ENCODE data around the gene AIRE.

DNA sequence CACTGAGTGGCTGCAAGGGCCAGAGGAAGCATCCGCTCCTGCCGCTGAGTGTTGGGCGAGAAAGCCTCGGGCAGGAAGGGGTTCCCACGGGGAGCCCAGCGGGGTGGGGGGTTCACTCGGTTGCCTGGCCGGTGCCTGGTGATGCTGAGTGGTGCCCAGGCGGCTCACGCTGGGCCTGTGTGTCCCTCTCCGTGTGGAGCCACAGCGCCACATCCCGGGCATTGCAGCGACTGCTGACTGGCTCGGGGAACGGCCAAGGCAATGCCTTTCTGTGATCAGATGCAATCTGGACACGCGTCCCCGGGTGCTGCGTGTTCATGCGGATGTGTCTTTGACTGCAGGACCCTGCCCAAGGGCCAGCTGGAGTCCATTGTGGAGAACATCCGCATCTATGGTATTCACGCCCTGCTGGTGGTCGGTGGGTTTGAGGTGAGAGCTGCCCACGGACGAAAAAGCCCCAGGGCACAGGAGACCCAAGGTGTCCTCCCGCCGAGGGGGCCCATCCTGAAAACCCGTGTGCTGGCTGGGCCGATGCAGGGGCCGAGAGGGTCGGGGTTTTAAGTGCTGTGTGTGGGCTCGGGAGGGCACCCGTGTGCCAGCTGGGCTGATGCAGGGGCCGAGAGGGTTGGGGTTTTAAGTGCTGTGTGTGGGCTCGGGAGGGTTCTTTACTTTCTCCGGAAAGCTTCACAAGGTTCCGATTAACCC is 37.1 kb downstream of the AIRE start:
- TF ChIP-seq, protein P1, sequence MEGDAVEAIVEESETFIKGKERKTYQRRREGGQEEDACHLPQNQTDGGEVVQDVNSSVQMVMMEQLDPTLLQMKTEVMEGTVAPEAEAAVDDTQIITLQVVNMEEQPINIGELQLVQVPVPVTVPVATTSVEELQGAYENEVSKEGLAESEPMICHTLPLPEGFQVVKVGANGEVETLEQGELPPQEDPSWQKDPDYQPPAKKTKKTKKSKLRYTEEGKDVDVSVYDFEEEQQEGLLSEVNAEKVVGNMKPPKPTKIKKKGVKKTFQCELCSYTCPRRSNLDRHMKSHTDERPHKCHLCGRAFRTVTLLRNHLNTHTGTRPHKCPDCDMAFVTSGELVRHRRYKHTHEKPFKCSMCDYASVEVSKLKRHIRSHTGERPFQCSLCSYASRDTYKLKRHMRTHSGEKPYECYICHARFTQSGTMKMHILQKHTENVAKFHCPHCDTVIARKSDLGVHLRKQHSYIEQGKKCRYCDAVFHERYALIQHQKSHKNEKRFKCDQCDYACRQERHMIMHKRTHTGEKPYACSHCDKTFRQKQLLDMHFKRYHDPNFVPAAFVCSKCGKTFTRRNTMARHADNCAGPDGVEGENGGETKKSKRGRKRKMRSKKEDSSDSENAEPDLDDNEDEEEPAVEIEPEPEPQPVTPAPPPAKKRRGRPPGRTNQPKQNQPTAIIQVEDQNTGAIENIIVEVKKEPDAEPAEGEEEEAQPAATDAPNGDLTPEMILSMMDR (IDR thresholded peaks at IDR 0.05), result no peak
- TF ChIP-seq FOXP4 (CRISPR knock-in tag; IDR thresholded peaks at IDR 0.05), result no peak
- no peak for TF ChIP-seq GTF2I (CRISPR knock-in tag; conservative IDR thresholded peaks at IDR 0.05)
- TF ChIP-seq ZNF317 (CRISPR knock-in tag; IDR thresholded peaks at IDR 0.05; ENCODE audit: borderline replicate concordance, low read depth), result no peak
- TF ChIP-seq ZNF263 (CRISPR knock-in tag; IDR thresholded peaks at IDR 0.05; ENCODE audit: low read depth), result no peak
